HFFc6 (cell line): ENCODE data around the gene LIMS1. TPM values are rescaled to one million over a fixed set of nuclear protein-coding genes. Genes with fewer than 3 reads are reported as not detected.

Experiments
- DNase-seq: peaks from one replicate; pipeline ENCODE4 v3.0.0-alpha.2; 2018
- H3K27ac Mint-ChIP-seq: 2 replicates; pipeline ENCODE4 v1.8.0; 2020; ENCODE audit warnings: mild to moderate bottlenecking, mixed read lengths
- H3K27me3 Mint-ChIP-seq: 2 replicates; pipeline ENCODE4 v1.8.0; 2021; ENCODE audit warnings: mild to moderate bottlenecking, moderate library complexity, mixed read lengths; ENCODE audit not compliant: insufficient read depth
- H3K36me3 Mint-ChIP-seq: 2 replicates; pipeline ENCODE4 v1.8.0; 2021; ENCODE audit warnings: low read depth, mixed read lengths
- H3K4me1 Mint-ChIP-seq: 2 replicates; pipeline ENCODE4 v1.8.0; 2020; ENCODE audit warnings: low read depth, mixed read lengths
- H3K4me3 Mint-ChIP-seq: 2 replicates; pipeline ENCODE4 v1.8.0; 2020; ENCODE audit warnings: mild to moderate bottlenecking, moderate library complexity, mixed read lengths
- H3K9me3 Mint-ChIP-seq: 2 replicates; pipeline ENCODE4 v1.8.0; 2020; ENCODE audit warnings: mild to moderate bottlenecking, mixed read lengths
- CTCF ChIP-seq: fragments of 200-600 bp; sonication (generic); IDR thresholded peaks from 2 replicates; pipeline ENCODE4 v1.5.0; 2021; ENCODE audit warnings: antibody characterized with exemption, mild to moderate bottlenecking
- total RNA-seq, 6 experiments: library from RNA; stranded (reverse); fragmentation: NEBNext Ultra II Directional; extraction: Animal tissue kit (Norgen Biotek cat#: 25700); gene quantifications; 2 replicates in 1 of 6; 3 replicates in 5 of 6; pipeline ENCODE4 v1.2.3, GENCODE V29; 2021

LIMS1 gene
- total RNA-seq, 6 experiments from 2014 or later: 57.0 to 58.7 (median 57.8) TPM

DNA sequence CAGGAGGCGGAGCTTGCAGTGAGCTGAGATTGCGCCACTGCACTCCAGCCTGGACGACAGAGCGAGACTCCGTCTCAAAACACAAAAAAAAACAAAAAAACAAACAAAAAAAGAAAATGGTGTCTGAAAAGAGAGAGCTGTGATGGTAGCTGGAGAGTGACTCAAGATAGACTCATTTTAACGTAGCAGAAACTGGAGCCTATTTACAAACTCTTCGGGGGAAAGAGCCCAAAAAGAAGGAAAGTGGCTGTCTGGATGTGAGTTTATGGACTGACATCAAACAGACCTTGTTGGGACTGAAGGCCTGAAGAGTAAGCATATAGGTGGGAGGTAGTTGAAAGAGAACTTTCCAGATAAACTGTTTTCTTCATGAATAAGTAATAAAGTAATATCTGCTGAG, 51.8 kb downstream of the LIMS1 start:
- Mint-ChIP-seq H3K27me3 (peaks cover 2% of the 10 kb centered on the region), H3K4me1 (peaks cover 75% of the 10 kb centered on the region), H3K9me3 (no peaks in the 10 kb centered on the region), H3K4me3 (peak overlapping the region; percentile 75), H3K36me3 (no peaks in the 10 kb centered on the region), H3K27ac (peak overlapping the region; percentile 90)
- DNase-seq: peak; percentile 19
- TF ChIP-seq CTCF: no peak

DNA sequence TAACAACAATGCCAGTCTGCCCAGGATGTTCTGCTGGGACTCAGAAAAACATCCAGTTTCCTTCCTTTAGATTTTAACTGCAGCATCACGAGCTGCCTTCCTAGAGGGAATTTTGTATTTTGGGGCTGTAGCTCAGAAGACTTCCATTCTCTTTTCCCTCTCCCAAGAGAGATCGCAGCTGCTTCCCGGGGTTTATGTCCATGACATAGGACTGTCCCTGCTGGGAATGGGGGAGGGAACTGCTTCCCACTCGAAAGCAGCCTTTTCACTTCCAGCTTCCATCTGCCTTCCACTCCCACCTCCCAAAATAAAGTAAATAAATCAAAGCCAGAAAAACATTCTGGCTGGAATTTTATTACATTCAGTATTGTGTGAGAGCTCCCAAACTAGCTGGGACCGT, 52.4 kb downstream of the LIMS1 start:
- Mint-ChIP-seq H3K27me3 (peaks cover 2% of the 10 kb centered on the region), H3K36me3 (no peaks in the 10 kb centered on the region), H3K4me1 (peaks cover 74% of the 10 kb centered on the region), H3K9me3 (no peaks in the 10 kb centered on the region), H3K4me3 (peak overlapping the region; percentile 75), H3K27ac (peak overlapping the region; percentile 90)
- TF ChIP-seq CTCF: no peak
- no peak for DNase-seq

- Mint-ChIP-seq H3K4me3 (peak overlapping the region; percentile 52), H3K9me3 (no peaks in the 10 kb centered on the region), H3K27me3 (peaks cover 2% of the 10 kb centered on the region), H3K27ac (peak overlapping the region; percentile 90), H3K4me1 (peaks cover 83% of the 10 kb centered on the region), H3K36me3 (no peaks in the 10 kb centered on the region)
- no peak for TF ChIP-seq CTCF
- peak; percentile 70 for DNase-seq
Observed at GRCh38 chr2:108587621-108588020, 53.4 kb downstream of the LIMS1 start.

GRCh38 chr2:108588070-108588668, 53.9 kb downstream of the LIMS1 start:
- H3K4me3 Mint-ChIP-seq: no peak overlapping the region

GRCh38 chr2:108589372-108589771, 55.1 kb downstream of the LIMS1 start:
- peaks cover 92% of the 10 kb centered on the region for H3K4me1 Mint-ChIP-seq
- H3K27me3 Mint-ChIP-seq: peaks cover 2% of the 10 kb centered on the region

More at GRCh38 chr2:108588070-108588668, 53.9 kb downstream of the LIMS1 start:
- DNase-seq: no peak
- no peaks in the 10 kb centered on the region for H3K9me3 Mint-ChIP-seq
- peak overlapping the region; percentile 90 for H3K27ac Mint-ChIP-seq
- TF ChIP-seq CTCF: no peak
- peaks cover 88% of the 10 kb centered on the region for H3K4me1 Mint-ChIP-seq
- H3K27me3 Mint-ChIP-seq: peaks cover 2% of the 10 kb centered on the region
- no peaks in the 10 kb centered on the region for H3K36me3 Mint-ChIP-seq

More at GRCh38 chr2:108589372-108589771, 55.1 kb downstream of the LIMS1 start:
- Mint-ChIP-seq H3K4me3 (no peak overlapping the region), H3K9me3 (no peaks in the 10 kb centered on the region), H3K27ac (no peak overlapping the region), H3K36me3 (no peaks in the 10 kb centered on the region)
- no peak for DNase-seq
- TF ChIP-seq CTCF: no peak
